ENCODE results near the gene CHADL.
A peak's percentile ranks its signal among the peaks of the same experiment; 100 is the strongest.

Gene CHADL

DNA sequence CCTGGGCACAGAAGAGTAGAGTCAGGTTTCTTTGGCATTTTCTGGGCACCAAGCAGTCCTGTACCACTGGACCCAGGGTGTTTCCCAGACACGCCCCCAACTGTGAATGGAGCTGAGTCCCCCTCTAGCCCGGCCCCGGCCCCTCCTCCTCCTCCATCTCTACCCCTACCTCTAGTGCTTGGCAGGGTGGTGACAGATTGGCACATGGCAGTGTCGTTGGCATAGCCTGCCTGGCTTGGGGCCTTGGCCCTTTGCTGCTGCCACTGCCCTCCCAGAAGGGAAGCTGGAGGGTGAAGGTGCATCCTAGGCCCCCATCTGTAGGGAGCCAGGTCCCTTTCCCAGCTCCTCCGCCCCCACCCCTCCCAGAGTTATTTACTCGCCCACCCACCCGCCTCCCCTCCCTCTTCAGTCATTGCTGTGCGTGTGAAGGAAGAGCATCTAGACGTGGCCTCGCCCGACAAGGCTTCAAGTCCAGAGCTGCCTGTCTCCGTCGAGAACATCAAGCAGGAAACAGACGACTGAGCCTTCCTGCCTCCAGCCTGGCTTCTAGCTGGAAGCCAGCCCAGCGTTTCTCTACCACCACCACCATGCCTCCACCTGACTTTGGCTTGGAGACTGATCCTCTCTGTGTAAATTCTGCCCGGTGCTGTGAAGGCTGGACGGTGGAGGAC, 10.9 kb downstream of the CHADL start:
- Histone ChIP-seq H3K27ac (no peak overlapping the region), H3K36me3 (peaks cover 32 to 71% (median 48%) of the 10 kb centered on the region in 3 donors), H3K9me3 (no peaks in the 10 kb centered on the region), H3K27me3 (no peaks in the 10 kb centered on the region), H3K4me1 (no peaks in the 10 kb centered on the region), H3K4me3 (no peak overlapping the region)
- TF ChIP-seq, protein P1, sequence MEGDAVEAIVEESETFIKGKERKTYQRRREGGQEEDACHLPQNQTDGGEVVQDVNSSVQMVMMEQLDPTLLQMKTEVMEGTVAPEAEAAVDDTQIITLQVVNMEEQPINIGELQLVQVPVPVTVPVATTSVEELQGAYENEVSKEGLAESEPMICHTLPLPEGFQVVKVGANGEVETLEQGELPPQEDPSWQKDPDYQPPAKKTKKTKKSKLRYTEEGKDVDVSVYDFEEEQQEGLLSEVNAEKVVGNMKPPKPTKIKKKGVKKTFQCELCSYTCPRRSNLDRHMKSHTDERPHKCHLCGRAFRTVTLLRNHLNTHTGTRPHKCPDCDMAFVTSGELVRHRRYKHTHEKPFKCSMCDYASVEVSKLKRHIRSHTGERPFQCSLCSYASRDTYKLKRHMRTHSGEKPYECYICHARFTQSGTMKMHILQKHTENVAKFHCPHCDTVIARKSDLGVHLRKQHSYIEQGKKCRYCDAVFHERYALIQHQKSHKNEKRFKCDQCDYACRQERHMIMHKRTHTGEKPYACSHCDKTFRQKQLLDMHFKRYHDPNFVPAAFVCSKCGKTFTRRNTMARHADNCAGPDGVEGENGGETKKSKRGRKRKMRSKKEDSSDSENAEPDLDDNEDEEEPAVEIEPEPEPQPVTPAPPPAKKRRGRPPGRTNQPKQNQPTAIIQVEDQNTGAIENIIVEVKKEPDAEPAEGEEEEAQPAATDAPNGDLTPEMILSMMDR (IDR thresholded peaks at IDR 0.05), result no peak
- intact Hi-C loops (cut with DNase I; ENCODE audit: low total_unique reads), result no loop called here
- DNase-seq, result no peak

DNA sequence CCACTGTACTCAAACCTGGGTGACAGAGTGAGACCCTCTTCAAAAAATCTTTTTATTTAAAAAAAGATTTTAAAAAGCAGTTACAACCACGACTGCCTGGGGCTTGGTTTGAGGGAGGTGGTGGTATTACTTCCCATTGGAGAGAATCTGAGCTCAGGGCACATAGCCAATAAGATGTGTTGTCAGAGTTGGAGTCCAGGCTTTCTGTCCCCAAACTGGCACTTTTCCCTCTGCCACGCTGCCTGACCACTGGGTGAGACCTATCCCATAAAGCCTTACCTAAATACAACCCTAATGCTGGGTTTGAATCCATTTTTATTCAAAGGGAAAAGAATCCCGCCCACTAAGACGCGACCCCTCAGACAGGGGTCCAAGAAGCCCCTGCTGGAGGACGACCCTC, 11.5 kb downstream of the CHADL start:
- no peak for DNase-seq
- H3K27me3 ChIP-seq, result no peaks in the 10 kb centered on the region
- no peaks in the 10 kb centered on the region for H3K9me3 ChIP-seq
- TF ChIP-seq, protein P1 (IDR thresholded peaks at IDR 0.05), result no peak
- no peaks in the 10 kb centered on the region for H3K4me1 ChIP-seq
- intact Hi-C loops (cut with DNase I; ENCODE audit: low total_unique reads), result no loop called here
- no peak overlapping the region for H3K4me3 ChIP-seq
- H3K27ac ChIP-seq, result no peak overlapping the region
- H3K36me3 ChIP-seq, result peaks cover 39 to 77% (median 54%) of the 10 kb centered on the region in 3 donors

DNA sequence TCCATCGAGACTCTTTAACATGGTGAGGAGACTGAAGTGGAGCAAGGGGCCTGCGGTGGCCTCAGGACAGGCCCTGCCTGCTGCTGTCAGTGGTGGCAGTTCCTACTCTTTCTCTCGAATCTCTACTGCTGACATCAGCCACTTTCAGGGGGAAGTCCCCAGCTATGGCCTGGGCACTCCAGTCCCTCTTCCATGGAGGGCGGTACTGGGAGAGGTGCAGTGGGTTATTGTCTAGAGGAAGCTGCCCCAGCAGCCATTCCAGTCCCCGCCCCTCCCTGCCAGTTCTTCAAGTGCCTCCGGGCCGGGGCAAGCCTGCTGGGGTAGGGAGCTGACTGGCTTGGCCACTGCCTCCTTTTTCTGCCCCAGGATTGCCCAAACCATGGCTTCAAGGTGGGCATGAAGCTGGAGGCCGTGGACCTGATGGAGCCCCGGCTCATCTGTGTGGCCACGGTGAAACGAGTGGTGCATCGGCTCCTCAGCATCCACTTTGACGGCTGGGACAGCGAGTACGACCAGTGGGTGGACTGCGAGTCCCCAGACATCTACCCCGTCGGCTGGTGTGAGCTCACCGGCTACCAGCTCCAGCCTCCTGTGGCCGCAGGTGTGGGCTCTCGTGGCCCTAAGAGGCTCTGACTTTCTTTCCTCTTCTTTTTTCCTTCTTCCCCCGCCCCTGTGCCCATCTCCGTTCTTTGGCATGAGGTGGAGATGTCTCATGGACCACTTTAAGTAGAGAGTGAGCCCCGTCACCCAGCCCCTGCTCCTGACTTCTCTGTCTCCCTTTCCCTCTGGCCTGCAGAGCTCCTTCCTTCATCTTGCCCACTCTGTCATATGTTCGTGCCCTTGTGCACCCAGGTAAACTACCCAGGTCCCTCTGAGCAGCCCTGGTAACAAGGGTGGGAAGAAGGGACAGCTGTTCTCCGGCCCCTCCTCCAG, 13.7 kb downstream of the CHADL start:
- TF ChIP-seq, protein P1 (IDR thresholded peaks at IDR 0.05), result no peak
- DNase-seq, result peak in 1 of 2 donors; percentile 61
- H3K27me3 ChIP-seq, result no peaks in the 10 kb centered on the region
- H3K9me3 ChIP-seq, result no peaks in the 10 kb centered on the region
- H3K27ac ChIP-seq, result no peak overlapping the region
- H3K36me3 ChIP-seq, result peaks cover 60 to 98% (median 74%) of the 10 kb centered on the region in 3 donors
- H3K4me1 ChIP-seq, result no peaks in the 10 kb centered on the region
- intact Hi-C loops (cut with DNase I; ENCODE audit: low total_unique reads), result no loop called here
- no peak overlapping the region for H3K4me3 ChIP-seq

DNA sequence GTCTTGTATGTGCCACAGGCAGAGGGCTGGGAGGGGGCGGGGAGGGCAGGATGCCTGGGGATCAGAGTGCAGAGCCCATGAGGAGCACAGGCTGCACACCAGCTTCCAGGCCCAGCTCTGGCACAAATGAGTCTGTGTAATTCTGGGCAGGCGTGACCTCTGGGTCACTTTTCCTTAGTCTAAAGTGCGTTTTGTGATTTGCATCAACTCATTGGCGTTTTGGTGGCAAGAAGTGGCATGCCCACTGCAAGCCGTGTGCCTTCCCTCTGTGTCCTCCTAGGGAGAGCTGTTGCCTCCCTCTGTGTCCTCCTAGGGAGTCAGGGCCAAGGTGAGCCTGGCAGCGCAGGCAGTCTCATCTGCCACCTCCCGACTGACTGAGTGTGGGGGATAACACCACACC, 17.2 kb downstream of the CHADL start:
- Histone ChIP-seq H3K4me1 (no peaks in the 10 kb centered on the region), H3K4me3 (no peak overlapping the region), H3K36me3 (peaks cover 88 to 100% (median 93%) of the 10 kb centered on the region in 3 donors), H3K9me3 (no peaks in the 10 kb centered on the region), H3K27ac (no peak overlapping the region), H3K27me3 (no peaks in the 10 kb centered on the region)
- TF ChIP-seq, protein P1 (IDR thresholded peaks at IDR 0.05), result no peak
- DNase-seq, result no peak
- intact Hi-C loops (cut with DNase I; ENCODE audit: low total_unique reads), result no loop called here

DNA sequence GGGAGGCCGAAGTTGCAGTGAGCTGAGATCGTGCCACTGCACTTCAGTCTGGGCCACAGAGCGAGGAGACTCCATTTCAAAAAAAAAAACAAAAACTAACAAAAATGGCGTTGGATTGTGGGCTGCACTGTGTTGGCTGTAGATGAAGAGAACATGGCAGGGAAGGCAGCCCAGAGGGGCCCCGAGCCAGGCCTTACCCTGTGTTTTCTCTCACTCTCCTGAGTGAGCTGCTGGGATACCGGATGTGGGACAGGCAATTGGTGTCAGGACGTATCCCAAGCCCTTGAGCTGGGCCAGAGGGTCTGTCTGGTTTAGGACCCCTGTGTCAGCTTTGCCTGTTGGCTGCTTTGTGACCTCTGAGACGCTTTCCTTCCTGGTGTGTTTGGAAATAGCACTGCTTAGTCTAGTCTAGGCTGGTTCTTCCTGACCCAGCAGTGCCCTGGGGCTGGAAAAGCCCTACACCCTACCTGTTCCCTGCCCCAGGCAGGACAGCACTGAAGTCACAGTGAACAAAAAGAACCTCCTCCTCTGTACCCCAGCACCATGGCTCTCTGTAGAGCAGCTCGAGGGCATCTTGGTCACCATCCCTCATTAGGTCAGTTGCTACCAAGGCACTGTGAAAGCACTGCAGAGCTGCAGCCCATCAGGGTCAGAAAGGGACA, 17.8 kb downstream of the CHADL start:
- H3K4me1 ChIP-seq, result no peaks in the 10 kb centered on the region
- TF ChIP-seq, protein P1 (IDR thresholded peaks at IDR 0.05), result no peak
- H3K36me3 ChIP-seq, result peaks cover 85 to 100% (median 88%) of the 10 kb centered on the region in 3 donors
- no peaks in the 10 kb centered on the region for H3K27me3 ChIP-seq
- H3K4me3 ChIP-seq, result no peak overlapping the region
- DNase-seq, result no peak
- no peaks in the 10 kb centered on the region for H3K9me3 ChIP-seq
- intact Hi-C loops (cut with DNase I; ENCODE audit: low total_unique reads), result no loop called here
- H3K27ac ChIP-seq, result no peak overlapping the region

Measured in tibial artery (tissue), 4 donors.